Measurements from ENCODE around the gene CENPP.

GRCh38 chr9:92345582-92345981, 19.8 kb downstream of the CENPP start:
- no peak for TF ChIP-seq EZH2 (IDR thresholded peaks at IDR 0.05; ENCODE audit: insufficient read depth, low read length)
- TF ChIP-seq CTCF (IDR thresholded peaks at IDR 0.05; ENCODE audit: insufficient read depth, low read depth, low read length): no peak

Data from astrocyte (in vitro differentiated cells and primary cell).